Psoas muscle (tissue), 8 donors: ENCODE results near the gene YOD1. TPM values are rescaled to one million over a fixed set of nuclear protein-coding genes. Genes with fewer than 3 reads are reported as not detected.

Experiments used
- ATAC-seq, 4 donors: fragments of 200-7000 bp; cut with Tn5 transposase; one replicate each; pipeline ENCODE4 v1.9.1; 2020; ENCODE audit warnings: moderate library complexity in 3 of 4, mild to moderate bottlenecking in 2 of 4
- DNase-seq, 2 donors: peaks; one replicate each; pipeline ENCODE4 v3.0.0-alpha.2; 2020
- H3K27ac ChIP-seq: fragments of 200-600 bp; one replicate; pipeline ENCODE4 v1.8.0; 2022
- H3K27me3 ChIP-seq, 3 donors: fragments of 200-600 bp in 1 of 3; one replicate each; pipeline versions ENCODE4 v1.6.1 to v1.8.0; 2013 to 2022; ENCODE audit warnings: low read length in 2 of 3, mild to moderate bottlenecking in 2 of 3, moderate library complexity in 1 of 3; ENCODE audit not compliant: insufficient read depth in 3 of 3
- H3K36me3 ChIP-seq, 2 donors: fragments of 200-600 bp in 1 of 2; one replicate each; pipeline versions ENCODE4 v1.6.1 to v1.8.0; 2013 to 2022; ENCODE audit warnings: low read depth in 1 of 2, mild to moderate bottlenecking in 1 of 2, moderate library complexity in 1 of 2; ENCODE audit not compliant: insufficient read depth in 1 of 2
- H3K4me1 ChIP-seq: fragments of 200-600 bp; one replicate; pipeline ENCODE4 v1.8.0; 2022
- H3K4me3 ChIP-seq: fragments of 200-600 bp; one replicate; pipeline ENCODE4 v1.8.0; 2022; ENCODE audit warnings: mild to moderate bottlenecking
- H3K9me3 ChIP-seq: fragments of 200-600 bp; one replicate; pipeline ENCODE4 v1.8.0; 2022
- CTCF ChIP-seq: fragments of 200-600 bp; IDR thresholded peaks from one replicate; pipeline ENCODE4 v1.8.0; 2022; ENCODE audit warnings: antibody characterized with exemption
- WGBS, 3 donors: extraction: QIAGEN DNeasy Blood & Tissue Kit; methylation state at CpG; one replicate each; pipeline versions ENCODE4 v1.1.6 to v1.1.7; 2013; 5-methylcytosine and 5-hydroxymethylcytosine counted together
- intact Hi-C, 2 donors: fragments of 100-400 bp; cut with DNase I; formaldehyde crosslinking; loops; one replicate each; pipeline versions ENCODE4 v1.11.0 to v1.14.2; 2022
- polyA plus RNA-seq, 3 donors: library from polyadenylated mRNA; stranded (reverse); fragments of 200-250 nt; gene quantifications; one replicate each; pipeline ENCODE4 v1.2.3, GENCODE V29; 2013
- total RNA-seq, 4 donors: library from RNA; stranded (reverse); fragmentation: NEBNext Ultra II Directional in 2 of 4; extraction: Animal tissue kit (Norgen Biotek cat#: 25700) in 2 of 4; gene quantifications; one replicate each; pipeline versions ENCODE4 v1.2.1 to v1.2.4, GENCODE V29; 2021 to 2023
- donor health status: healthy with polysubstance abuse.
- donor health status: DM: no; HTN: no; CAD: no; lungs with moderate emphysema.
- donor health status: Bipolar disorder and iron deficiency.
- donor health status: healthy.
- donor health status: DM: yes; HTN: yes; CAD: no.
- donor health status: DM: no; HTN: no; CAD: no.
- donor health status: DM: no; HTN: no; CAD: no.
- donor health status: DM: yes; HTN: yes; CAD: no.

The YOD1 gene
- total and polyA plus RNA-seq, 7 donors = 3.9 to 7.0 (median 5.5) TPM

- H3K27ac ChIP-seq = no peak overlapping the region
- 62 to 69% (median 63%) methylated on average over 7 of the region's 7 CpGs for WGBS, 3 donors
- DNase-seq (no peak), ATAC-seq (peak; percentile 33 to 71 (median 54))
- H3K4me3 ChIP-seq = no peak overlapping the region
- H3K36me3 ChIP-seq = no peaks in the 10 kb centered on the region
- no peak for TF ChIP-seq CTCF
- H3K27me3 ChIP-seq = peaks cover 0 to 2% (median 0%) of the 10 kb centered on the region in 3 donors
- no peaks in the 10 kb centered on the region for H3K9me3 ChIP-seq
- peaks cover 2% of the 10 kb centered on the region for H3K4me1 ChIP-seq
- intact Hi-C loops = no loop called here
These were observed 19.3 kb downstream of the YOD1 start for GRCh38 chr1:207031632-207032264.

- DNase-seq (no peak), ATAC-seq (no peak)
- intact Hi-C loops = no loop called here
- no peak overlapping the region for H3K4me3 ChIP-seq
- H3K9me3 ChIP-seq = no peaks in the 10 kb centered on the region
- H3K4me1 ChIP-seq = peaks cover 7% of the 10 kb centered on the region
- 56 to 78% (median 65%) methylated on average over 1 of the region's 1 CpG for WGBS, 3 donors
- no peak overlapping the region for H3K27ac ChIP-seq
- H3K27me3 ChIP-seq = peaks cover 0 to 2% (median 0%) of the 10 kb centered on the region in 3 donors
- TF ChIP-seq CTCF = no peak
- H3K36me3 ChIP-seq = no peaks in the 10 kb centered on the region
These were observed 20.0 kb downstream of the YOD1 start for GRCh38 chr1:207031016-207031415.

GRCh38 chr1:207030522-207031009 is 20.4 kb downstream of the YOD1 start:
- no peaks in the 10 kb centered on the region for H3K36me3 ChIP-seq
- no peak overlapping the region for H3K4me3 ChIP-seq
- H3K27me3 ChIP-seq = peaks cover 0 to 2% (median 0%) of the 10 kb centered on the region in 3 donors
- no peaks in the 10 kb centered on the region for H3K9me3 ChIP-seq
- WGBS, 3 donors = 66 to 74% (median 73%) methylated on average over 5 of the region's 5 CpGs
- ATAC-seq (no peak), DNase-seq (no peak)
- intact Hi-C loops = no loop called here
- no peak overlapping the region for H3K27ac ChIP-seq
- H3K4me1 ChIP-seq = peaks cover 12% of the 10 kb centered on the region
- TF ChIP-seq CTCF = no peak

- 70 to 75% (median 72%) methylated on average over 5 of the region's 5 CpGs for WGBS, 3 donors
- no peak for TF ChIP-seq CTCF
These were observed 21.1 kb downstream of the YOD1 start for GRCh38 chr1:207029701-207030521.

More at GRCh38 chr1:207029701-207030521, 21.1 kb downstream of the YOD1 start:
- intact Hi-C loops = no loop called here
- Histone ChIP-seq H3K36me3 (no peaks in the 10 kb centered on the region), H3K27ac (no peak overlapping the region), H3K4me1 (peaks cover 17% of the 10 kb centered on the region), H3K4me3 (no peak overlapping the region), H3K27me3 (peaks cover 0 to 2% (median 0%) of the 10 kb centered on the region in 3 donors), H3K9me3 (no peaks in the 10 kb centered on the region)
- DNase-seq = no peak
- ATAC-seq = no peak
